GM21367 (cell line): ENCODE measurements around the gene ATP13A3.

Experiments used
- ATAC-seq: cut with Tn5 transposase; IDR thresholded peaks from one replicate; pipeline ENCODE4 v1.9.1; 2021; ENCODE audit not compliant: unreplicated experiment

ATP13A3 gene

DNA sequence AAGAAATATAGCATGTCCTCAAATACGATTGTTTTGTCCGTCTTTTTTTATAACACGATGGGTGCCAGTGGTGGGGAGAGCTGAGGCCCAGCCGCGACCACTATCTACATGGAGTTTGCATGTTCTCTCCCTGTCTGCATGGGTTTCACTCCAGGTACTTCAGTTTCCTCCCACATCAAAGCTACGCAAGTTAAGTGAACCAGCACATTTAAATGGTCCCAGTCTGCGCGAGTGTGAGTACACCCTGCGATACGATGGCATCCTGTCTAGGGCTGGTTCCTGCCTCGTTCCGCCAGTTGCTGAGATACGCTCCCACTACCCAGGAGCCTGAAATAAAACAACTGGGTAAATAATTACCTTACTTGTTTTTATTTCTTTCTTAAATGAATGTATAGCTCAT, 40.6 kb downstream of the ATP13A3 start:
- no peak for ATAC-seq

DNA sequence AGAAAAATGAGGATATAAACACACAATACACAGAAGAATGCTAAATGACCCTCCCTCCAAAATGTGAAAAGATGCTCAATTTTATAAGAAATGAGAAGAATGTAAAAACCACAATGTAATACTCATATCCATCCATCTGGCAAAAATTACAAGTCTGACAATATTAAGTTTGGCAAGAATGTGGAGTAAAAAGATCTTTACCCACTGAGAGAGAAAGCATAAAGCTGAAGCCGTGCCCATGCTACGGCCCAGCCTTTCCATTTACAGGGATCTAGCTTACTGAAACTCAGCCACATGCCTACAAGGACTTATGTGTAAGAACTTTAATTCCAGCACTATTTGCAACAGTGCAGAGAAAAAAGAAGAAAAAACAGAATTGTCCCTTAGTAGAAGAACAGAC, 42.9 kb downstream of the ATP13A3 start:
- ATAC-seq, result no peak

DNA sequence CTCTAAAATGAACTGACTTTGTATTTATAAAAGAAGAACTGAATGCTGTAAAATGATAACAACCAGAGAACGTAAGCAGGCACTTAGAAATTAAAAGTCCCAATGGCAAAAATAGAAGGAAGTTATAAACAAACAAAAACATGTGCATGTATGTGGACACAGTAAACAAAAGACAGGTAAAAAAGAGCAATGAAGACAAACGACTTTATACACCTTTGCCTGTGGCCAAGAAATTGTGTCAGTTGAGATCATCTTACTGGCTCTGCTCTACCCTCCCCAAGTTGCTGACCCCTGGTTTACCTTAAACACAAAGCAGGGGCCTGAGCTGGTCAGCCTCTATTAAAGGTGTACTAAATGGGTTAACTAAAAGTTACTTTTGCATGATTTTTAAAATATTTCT, 46.0 kb downstream of the ATP13A3 start:
- ATAC-seq, result no peak

DNA sequence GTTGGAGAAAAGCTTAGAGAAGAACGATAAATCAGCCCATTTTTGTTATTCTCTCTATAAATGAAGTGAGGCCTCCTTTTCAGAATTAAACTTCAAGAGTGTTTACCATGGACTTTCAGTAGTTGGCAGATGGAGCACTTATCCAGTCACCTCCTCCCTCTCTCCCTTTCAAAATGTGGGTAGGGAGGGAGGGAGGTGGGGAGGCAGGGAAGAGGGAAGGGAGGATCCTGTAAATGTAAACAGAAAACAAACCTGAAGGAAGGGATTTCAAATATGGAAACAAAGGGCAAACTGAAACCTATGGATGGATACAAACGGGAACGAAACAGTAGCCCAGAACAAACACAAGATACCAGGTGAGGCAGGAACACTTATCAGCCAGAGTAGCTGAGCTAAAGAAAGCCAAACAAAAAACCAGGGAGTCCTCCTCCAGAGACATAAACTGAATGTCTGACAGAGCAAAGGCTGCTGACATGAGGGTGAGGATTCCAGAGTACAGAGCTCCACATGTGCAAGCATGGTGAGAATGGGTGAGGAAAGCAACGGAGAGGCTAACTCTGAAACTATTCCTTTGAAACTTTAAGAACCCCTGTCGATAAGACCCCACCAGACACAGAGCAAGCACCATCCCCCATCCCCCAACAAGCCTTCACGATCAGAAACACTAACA, 46.8 kb downstream of the ATP13A3 start:
- ATAC-seq, result no peak

DNA sequence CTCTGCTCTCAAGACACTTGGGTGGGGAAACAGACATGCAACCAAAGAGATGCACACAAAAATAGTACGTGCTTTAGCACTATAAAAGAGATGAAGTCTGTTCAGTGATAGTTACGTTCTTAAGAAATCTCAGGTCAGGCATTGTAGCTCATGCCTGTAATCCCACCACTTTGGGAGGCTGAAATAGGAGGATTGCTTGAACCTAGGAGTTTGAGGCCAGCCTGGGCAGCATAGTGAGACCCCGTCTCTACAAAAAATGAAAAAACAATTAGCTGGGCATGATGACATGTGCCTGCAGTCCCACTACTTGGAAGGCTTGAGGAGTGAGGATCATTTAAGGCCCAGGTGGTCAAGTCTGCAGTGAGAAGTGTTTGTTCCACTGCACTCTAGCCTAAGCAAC, 52.3 kb downstream of the ATP13A3 start:
- no peak for ATAC-seq

DNA sequence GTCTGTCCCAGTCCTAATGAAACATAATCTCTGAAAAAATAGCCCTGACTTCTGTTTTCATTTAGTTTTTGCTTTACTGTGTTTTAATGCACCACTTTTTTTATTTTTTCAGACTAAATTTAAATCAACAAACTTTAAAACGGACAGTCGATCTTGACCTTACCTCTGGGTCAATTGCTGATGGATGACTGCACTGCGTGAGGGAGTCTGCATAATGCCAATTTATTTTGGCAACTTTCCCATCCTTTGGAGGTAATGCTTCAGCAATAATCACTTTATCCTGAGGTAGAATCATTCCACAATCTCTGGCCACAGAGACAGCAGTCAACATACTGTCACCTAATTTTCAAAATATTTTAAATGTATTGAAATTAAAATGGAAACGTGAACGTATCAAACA, 55.2 kb downstream of the ATP13A3 start:
- no peak for ATAC-seq

DNA sequence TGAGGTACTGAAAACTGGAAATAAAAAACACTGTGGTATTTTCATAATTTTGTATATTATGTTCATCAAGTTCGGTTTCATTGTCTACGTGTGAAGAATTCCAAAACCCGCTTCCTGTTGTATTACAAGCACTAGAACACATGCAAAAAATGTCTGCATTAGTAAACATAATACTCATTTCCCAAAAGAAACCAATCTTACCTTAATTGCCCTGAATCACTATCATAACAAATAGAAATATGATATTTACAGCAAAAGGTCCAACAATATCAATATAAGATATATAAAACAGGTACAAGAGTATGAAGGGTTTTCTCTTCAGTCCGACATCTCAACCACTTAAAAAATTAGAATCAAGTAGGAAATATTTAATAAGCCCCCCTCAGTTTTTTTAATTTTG, 61.4 kb downstream of the ATP13A3 start:
- no peak for ATAC-seq

DNA sequence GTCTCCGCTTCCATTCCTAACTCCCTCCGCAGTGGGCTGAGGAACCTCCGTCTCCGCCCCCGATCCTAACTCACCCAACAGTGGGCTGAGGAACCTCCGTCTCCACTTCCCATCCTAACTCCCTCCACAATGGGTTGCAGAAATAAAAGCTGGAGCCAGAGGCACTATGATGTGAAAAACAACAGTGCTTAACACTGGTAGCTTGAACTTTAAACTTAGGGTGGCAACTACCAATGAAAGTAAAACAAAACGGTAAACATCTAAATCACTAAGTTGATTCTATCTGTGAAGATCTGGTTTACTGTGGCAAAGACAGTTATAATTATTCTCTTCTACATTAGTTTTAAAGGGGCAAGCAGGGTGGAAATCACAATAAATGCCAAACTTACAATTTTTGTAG, 61.8 kb downstream of the ATP13A3 start:
- ATAC-seq, result no peak

DNA sequence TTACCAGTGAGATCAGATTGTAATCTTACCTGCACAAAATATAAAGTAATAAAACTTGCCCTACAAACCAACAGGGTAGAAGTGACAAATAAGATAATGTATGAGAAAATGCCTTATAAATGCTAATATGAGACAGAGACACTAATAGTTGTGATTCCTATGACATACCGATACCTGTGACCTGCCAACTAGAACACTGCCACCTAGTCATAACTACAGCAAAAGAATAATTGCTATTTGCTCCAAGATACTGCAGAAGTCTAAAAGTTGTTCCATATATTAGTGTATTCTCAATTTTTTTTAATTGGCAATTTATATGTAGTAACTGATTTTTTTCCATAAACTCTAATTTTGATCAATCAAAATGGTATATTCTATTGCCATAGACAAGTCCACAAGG, 62.4 kb downstream of the ATP13A3 start:
- ATAC-seq, result no peak

DNA sequence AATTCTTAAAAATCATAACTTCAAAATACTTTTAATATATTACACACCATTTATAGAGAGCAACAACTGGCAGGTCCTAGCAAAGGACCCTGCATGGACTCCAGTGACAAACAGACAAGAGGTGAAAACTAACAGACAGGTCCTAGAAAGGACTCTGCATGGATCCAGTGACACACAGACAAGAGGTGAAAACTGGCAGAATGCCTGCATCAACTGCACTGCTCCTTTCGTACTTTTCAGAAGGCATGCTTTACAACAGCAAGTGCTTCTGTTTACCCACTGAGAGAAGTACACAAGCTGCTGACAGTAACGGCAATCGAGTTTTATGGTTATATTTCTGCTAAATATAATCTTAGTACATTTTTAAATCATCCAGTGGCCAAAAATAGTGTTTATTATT, 63.5 kb downstream of the ATP13A3 start:
- ATAC-seq, result no peak

DNA sequence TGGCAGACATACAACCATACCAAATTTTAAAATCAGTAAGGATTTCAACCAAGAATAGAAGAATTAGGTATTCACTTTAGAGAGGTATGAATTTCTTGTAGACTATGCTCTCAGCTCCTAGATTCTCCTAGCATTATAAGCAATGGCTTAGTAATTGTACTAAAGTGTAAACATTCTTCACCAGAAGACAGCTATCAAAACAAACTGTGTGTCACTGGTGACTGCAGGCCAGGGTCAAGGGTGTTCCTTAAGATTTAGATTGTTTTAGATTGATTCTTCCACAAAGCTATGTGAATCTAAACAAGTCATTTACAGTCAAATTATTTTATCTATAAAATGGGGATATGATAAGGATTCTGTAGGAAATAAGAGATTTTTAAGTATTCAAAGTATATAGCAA, 64.6 kb downstream of the ATP13A3 start:
- ATAC-seq, result no peak

DNA sequence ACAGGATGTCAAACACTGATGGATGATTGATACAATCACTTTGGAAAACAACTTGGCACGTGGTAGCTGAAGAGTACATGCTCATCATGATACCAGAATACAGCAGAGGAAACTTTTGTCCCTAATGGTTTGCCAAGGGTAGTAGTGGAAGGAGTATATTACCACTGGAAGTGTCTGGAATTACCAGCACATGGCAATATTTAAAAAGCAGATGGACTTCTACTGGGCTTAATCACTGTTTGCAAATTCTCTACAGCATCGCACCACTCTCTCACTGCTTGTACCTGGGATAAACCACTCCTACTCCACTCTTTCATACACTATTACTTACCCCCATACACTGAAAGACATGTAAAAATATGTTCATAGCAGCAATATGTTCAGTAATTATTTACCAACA, 68.1 kb downstream of the ATP13A3 start:
- no peak for ATAC-seq

DNA sequence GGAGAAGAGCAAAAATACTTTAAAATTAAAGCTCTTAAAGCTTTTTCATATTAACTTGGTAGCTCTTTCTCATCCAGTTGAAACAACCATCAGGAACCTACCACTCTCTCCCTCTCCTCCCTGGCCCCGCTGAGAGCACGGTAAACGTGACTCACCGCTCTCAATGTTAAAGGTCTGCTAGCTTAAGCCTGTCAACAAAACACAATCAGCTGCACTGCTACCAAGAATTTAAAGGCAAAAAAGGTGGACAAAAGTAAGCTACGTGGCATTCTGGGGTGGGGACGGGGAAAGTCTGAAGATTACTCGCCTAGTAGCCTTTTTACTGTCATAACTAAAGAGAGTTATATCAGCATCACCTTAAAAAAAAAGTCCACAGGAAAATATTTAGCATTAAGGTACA, 79.4 kb downstream of the ATP13A3 start:
- ATAC-seq, result no peak

DNA sequence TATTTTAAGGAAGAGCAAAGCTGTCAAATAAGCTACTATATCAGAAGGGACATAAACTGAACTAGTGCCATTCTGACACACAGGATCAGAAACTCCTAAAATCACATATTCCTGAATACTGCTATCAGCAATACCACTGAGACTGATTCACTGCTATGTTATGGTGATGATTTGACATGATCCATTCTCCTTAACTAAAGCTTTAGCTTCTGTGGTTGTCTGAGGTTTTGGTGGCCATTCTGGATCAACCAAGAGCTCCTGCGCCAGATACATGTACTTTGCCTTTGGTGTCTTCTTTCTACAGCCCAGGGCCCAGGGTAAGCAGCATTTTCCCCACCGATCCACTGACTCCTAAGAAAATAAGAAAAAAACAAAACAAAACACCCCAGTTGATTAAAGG, 81.0 kb downstream of the ATP13A3 start:
- no peak for ATAC-seq

DNA sequence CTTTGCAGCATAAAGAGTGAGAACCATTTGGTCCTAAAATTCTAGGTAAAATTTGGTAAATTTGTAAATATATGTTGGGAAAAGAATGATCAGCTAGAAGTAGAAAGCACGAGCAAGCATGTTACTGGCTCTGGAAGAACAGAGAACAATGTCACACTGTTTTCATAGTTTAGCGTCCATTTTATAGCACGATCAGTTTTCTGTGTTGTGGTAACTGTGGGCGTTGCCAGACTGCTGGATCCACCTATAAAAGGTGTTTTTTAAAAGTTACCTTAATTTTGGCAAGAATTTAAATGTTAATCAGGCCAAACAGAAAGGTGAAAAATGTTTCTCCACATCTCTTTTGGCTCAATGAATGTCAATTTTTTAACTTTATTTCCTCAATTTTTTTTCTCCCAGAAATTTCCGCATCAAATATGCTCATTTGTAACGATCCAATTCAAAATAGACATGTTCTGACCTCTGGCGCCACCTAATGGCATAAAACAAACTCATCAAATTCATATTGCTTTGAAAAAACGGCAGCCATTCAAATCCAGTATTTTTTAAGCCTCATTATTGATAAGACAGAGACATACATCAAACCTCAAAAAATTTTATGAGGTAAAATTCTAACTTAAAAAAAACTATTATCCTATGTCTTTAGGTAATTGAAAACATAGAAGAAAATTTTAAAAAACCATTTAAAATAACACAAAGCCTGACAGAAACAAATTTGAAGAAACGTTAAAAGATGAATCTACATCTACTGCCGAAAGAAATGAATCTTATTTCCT, 82.2 kb downstream of the ATP13A3 start:
- ATAC-seq, result no peak

DNA sequence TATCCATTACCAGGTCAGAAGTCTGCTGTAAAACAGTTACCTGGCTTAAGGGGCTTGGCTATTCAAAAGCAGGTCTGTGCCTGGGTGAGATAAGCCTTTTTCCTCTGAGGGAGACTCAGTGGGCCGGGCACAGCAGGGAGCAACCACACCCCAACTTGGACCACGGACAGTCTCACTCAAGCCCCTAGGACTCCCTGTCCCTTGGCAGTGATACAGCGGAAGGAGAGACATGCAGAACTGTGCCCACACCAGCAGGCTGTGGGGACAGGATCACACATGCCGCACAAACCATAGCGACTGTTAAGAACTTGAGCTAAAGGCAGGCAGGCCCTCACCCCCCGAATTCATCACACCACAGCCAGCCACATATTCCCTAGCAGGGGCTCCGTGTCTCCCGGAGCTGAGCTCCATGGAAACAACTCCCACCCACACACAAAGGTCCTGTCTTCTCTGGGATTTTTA, 84.9 kb downstream of the ATP13A3 start:
- no peak for ATAC-seq

DNA sequence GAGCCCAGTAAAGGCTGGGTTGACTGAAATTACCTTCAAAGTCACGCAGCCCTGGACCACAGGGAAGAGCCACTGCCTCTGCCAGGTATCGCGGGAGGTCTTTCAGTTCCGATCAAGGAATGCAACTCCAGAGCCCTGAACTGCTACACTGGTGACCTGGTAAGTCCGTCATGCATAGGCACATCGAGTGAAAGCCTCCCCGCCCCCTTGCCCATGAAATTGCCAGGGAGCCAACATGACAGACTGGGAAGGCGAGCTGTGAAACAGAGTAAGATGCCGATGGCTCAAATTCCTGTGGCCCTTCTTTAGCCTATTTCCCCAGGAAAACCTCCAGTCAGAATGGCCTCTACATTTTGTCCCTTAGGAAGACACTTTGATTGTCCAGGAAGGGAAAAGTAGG, 85.5 kb downstream of the ATP13A3 start:
- no peak for ATAC-seq

DNA sequence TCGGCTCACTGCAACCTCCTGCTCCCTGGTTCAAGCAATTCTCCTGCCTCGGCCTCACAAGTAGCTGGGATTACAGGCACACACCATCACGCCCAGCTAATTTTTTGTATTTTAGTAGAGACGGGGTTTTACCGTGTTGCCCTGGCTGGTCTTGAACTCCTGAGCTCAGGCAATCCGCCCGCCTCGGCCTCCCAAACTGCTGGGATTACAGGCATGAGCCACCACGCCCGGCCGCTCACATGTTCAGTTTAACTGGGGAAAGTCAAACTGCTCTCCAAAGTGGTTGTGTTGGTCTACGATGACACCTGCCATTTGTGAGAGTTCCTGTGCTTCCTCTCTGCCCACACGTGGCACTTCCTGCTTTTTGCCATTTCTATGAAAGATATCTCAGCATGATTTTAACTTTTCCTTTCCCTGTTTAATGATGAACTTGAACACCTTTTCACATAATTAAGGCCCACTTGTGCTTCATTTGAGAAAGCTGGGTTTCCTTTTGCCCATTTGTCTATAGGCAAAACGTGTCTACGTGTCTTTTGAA, 86.9 kb downstream of the ATP13A3 start:
- no peak for ATAC-seq

DNA sequence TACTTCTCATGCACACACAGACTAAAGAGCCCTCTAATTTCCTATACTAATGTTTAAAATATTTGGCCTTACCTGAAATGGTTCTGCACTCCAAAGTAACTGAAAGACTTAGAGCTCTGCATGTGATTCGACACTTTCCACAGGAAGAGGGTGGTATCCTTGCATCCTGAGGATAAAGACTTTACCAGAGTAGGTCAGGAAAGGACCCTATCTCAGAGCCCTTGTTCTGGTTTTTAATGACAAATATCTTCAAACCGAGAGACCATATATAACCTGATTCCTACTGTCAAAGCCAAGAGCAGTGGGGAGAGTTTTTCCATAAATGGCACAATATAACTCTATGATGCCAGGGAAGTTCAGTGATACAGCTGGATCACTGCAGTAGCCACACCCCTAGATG, 87.6 kb downstream of the ATP13A3 start, which contains the start of gene GP5:
GP5 (minus strand) TSS at position 101 of the 400 bp plus-strand sequence. CDS start 984 bp downstream, outside the sequence.
- ATAC-seq, result no peak

DNA sequence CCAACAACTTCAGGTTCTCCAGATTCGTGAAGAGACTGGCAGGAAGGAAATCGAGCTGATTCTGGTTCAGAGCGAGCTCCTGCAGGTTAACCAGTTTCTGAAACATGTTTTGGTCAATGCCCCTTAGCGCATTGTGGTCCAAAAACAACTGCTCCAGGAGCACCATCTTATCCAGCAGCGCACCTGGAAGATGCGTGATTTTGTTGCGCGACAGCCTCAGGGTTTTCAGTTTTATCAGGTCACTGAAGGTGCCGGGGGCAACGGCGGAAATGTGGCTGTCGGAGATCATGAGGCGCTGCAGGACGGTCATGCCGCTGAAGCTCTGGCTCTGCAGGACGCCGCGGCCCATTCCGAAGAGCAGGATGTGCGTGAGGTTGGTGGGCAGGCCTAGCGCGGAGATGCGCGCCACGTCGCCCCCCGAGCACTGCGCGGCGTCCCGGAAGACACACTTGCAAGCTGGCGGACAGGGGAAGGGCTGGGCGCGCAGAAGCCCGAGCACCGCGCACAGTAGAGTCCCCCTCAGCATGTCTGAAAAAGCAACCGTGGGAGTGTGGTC, 89.0 kb downstream of the ATP13A3 start:
- ATAC-seq, result no peak

DNA sequence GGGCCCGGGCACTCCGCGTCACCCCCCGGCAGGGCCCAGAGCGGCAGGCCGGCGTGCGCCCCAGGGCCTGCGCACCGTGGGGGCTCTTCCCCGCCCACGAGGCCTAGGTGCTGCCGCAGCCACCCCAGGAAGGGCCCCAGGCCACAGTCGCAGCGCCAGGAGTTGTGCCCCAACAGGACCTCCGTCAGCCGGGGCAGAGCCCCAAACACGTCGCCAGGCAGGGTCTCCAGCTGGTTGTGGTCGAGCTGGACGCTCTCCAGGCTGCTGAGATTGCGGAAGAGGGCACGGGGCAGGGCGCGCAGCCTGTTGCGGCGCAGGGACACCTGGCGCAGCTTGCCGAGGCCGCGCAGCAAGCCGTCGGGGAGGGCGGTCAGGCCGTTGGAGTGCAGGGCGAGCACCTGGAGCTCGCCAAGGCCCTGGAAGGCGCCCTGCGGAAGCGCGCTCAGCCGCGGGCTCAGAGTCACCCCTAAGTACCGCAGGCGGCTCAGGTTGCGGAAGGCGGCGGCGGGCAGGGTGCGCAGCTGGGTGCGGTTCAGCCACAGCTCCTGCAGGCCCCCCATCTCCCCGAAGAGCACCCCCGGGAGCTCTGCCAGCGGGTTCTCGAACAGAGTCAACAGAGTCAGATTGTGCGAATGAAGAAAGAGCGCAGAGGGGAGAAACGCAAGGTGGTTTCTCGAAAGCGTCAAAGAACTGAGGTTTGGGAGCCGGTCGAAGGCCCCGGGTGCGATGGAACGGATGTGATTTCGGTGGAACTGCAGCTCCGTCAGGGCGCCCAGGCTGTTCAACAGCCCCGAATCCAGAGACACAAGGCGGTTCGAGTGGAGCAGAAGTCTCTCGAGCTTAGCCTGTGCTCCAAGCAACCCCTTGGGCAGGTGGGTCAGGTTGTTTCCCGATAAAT, 89.7 kb downstream of the ATP13A3 start:
- no peak for ATAC-seq
